Mesothelial cell of epicardium (in vitro differentiated cells): ENCODE data around the gene THADA. TPM values are rescaled to one million over a fixed set of nuclear protein-coding genes. Genes with fewer than 3 reads are reported as not detected.
A peak's percentile ranks its signal among the peaks of the same experiment; 100 is the strongest.

ENCODE experiments used
- DNase-seq, 2 experiments: peaks; one replicate each; pipeline ENCODE4 v3.0.0; 2021; ENCODE audit warnings: low spot score in 2 of 2; ENCODE audit not compliant: unreplicated experiment in 2 of 2
- H3K27ac Mint-ChIP-seq: 2 replicates; pipeline ENCODE4 v1.8.0; 2021; ENCODE audit warnings: mixed read lengths
- H3K27me3 Mint-ChIP-seq: 2 replicates; pipeline ENCODE4 v1.8.0; 2021; ENCODE audit warnings: low read depth, mixed read lengths
- H3K36me3 Mint-ChIP-seq: 2 replicates; pipeline ENCODE4 v1.8.0; 2021; ENCODE audit warnings: mixed read lengths
- H3K4me1 Mint-ChIP-seq: 2 replicates; pipeline ENCODE4 v1.8.0; 2021; ENCODE audit warnings: mixed read lengths
- H3K4me3 Mint-ChIP-seq: 2 replicates; pipeline ENCODE4 v1.8.0; 2021; ENCODE audit warnings: mild to moderate bottlenecking, moderate library complexity, mixed read lengths
- H3K9me3 Mint-ChIP-seq: 2 replicates; pipeline ENCODE4 v1.8.0; 2021; ENCODE audit warnings: mixed read lengths
- CTCF ChIP-seq: fragments of 200-600 bp; sonication (generic); IDR thresholded peaks from one replicate; pipeline ENCODE4 v1.5.0; 2021; ENCODE audit warnings: antibody characterized with exemption; ENCODE audit not compliant: unreplicated experiment
- total RNA-seq: library from RNA; stranded (reverse); gene quantifications from 3 replicates; pipeline ENCODE4 v1.2.1, GENCODE V29; 2021

Gene THADA
- total RNA-seq, 1 donor from 2014 or later, result 33.6 TPM

- Mint-ChIP-seq H3K9me3 (no peaks in the 10 kb centered on the region), H3K4me3 (no peak overlapping the region), H3K4me1 (peaks cover 94% of the 10 kb centered on the region), H3K27me3 (no peaks in the 10 kb centered on the region), H3K27ac (peak overlapping the region; percentile 92), H3K36me3 (no peaks in the 10 kb centered on the region)
- no peak for TF ChIP-seq CTCF
- no peak for DNase-seq
These were observed 176.0 kb downstream of the THADA start for GRCh38 chr2:43419876-43420275.

GRCh38 chr2:43419243-43419642, 176.6 kb downstream of the THADA start:
- Mint-ChIP-seq H3K9me3 (no peaks in the 10 kb centered on the region), H3K27ac (peak overlapping the region; percentile 92), H3K4me3 (no peak overlapping the region), H3K4me1 (peaks cover 94% of the 10 kb centered on the region), H3K36me3 (no peaks in the 10 kb centered on the region), H3K27me3 (no peaks in the 10 kb centered on the region)
- DNase-seq, result no peak
- TF ChIP-seq CTCF, result no peak

- Mint-ChIP-seq H3K27ac (peak overlapping the region; percentile 92), H3K36me3 (no peaks in the 10 kb centered on the region), H3K9me3 (no peaks in the 10 kb centered on the region), H3K27me3 (no peaks in the 10 kb centered on the region), H3K4me3 (no peak overlapping the region), H3K4me1 (peaks cover 93% of the 10 kb centered on the region)
- no peak for DNase-seq
- no peak for TF ChIP-seq CTCF
These were observed 177.2 kb downstream of the THADA start for GRCh38 chr2:43418680-43419079.

GRCh38 chr2:43417300-43417699, 178.5 kb downstream of the THADA start:
- H3K4me1 Mint-ChIP-seq, result peaks cover 92% of the 10 kb centered on the region
- TF ChIP-seq CTCF, result no peak
- H3K27ac Mint-ChIP-seq, result peak overlapping the region; percentile 92
- H3K36me3 Mint-ChIP-seq, result no peaks in the 10 kb centered on the region
- H3K4me3 Mint-ChIP-seq, result no peak overlapping the region
- H3K9me3 Mint-ChIP-seq, result no peaks in the 10 kb centered on the region
- no peak for DNase-seq
- no peaks in the 10 kb centered on the region for H3K27me3 Mint-ChIP-seq

GRCh38 chr2:43415592-43415991, 180.2 kb downstream of the THADA start:
- no peak for TF ChIP-seq CTCF
- no peak for DNase-seq
- H3K27me3 Mint-ChIP-seq, result no peaks in the 10 kb centered on the region
- peaks cover 92% of the 10 kb centered on the region for H3K4me1 Mint-ChIP-seq
- no peaks in the 10 kb centered on the region for H3K36me3 Mint-ChIP-seq
- no peaks in the 10 kb centered on the region for H3K9me3 Mint-ChIP-seq
- peak overlapping the region; percentile 92 for H3K27ac Mint-ChIP-seq
- H3K4me3 Mint-ChIP-seq, result no peak overlapping the region

- Mint-ChIP-seq H3K4me3 (no peak overlapping the region), H3K4me1 (peaks cover 83% of the 10 kb centered on the region), H3K36me3 (no peaks in the 10 kb centered on the region), H3K27me3 (no peaks in the 10 kb centered on the region), H3K27ac (peak overlapping the region; percentile 92), H3K9me3 (no peaks in the 10 kb centered on the region)
- no peak for TF ChIP-seq CTCF
- DNase-seq, result no peak
These were observed 181.2 kb downstream of the THADA start for GRCh38 chr2:43414586-43415135.
